KG1 (cell line): ENCODE measurements around the gene RBBP7.

Experiments
- DNase-seq: peaks from one replicate; lab custom pipeline; 2025; lab: John Stamatoyannopoulos, UW

RBBP7 gene

GRCh38 chrX:16870095-16870861, at the start of gene RBBP7:
Gene RBBP7 (minus strand): TSS chrX:16870362. CDS start chrX:16870053, 309 bp downstream.
- peak; percentile 65 for DNase-seq

DNA sequence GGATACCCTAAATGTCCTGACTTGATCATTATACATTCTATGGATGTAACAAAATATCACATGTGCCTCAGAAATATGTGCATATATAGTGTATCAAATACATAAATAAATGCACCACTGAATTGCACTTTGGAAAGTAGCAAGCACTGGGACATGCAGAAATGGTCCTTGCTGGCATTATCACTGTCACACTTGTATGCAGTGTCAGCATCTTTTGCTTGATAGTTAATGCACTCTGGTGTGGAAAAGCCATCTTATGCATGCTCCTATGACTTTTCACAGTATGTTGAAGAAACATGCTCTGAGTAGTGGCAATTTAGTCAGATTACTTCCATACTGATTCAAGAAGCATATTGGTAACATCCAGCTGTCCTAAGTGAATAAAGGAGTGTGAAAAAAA, 48.8 kb upstream of the RBBP7 start:
- DNase-seq: no peak

DNA sequence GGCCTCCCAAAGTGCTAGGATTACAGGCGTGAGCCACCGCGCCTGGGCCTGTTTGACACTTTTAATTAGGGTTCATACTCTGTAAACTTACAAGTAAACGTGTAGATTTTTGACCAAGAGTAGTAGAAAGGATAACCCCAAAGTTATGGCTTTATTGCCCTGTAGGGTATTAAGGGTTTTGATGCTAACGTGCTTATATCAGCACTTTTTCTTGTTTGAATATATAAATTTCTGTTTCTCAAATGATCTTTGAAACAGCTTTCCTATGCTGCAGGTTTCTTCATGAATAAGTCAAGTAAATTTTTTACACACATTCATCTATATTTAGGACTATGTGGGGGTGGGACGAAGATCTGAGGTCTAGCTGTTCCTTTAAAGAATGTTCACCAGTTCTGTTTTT, 47.0 kb upstream of the RBBP7 start:
- no peak for DNase-seq

DNA sequence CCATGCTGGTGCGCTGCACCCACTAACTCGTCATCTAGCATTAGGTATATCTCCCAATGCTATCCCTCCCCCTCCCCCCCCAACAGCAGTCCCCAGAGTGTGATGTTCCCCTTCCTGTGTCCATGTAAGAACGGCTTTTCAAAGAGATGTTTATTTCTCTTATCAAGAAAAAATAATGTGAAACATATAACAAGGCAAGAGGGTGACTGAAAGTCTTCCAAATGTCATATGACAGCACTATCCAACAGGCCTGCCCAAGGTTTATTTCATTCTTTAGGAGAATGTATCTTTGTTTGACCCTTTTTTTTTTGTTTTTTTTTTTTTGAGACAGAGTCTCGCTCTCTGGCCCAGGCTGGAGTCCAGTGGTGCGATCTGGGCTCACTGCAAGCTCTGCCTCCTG, 46.4 kb upstream of the RBBP7 start:
- DNase-seq: no peak

DNA sequence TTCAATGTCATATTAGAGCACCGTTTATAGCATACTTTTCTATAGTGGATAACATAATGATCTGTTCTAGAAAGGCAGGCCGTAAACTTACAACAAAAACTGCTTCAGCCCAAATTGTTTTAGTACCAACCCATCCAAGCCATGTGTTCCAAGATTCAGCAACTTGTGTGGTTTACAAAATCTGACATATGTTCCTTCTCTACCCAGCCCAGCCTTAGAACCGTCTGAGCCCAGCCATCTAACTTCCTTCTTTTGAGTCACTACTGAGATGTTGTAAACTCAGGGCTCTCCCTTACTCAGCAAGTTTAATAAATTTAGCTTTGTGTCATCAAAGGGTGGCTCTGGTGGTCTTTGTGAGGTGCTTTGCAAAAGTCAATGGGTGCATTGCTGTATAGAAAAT, 43.9 kb upstream of the RBBP7 start:
- peak; percentile 1 for DNase-seq

GRCh38 chrX:16910376-16910775, 40.2 kb upstream of the RBBP7 start:
- DNase-seq: no peak

- peak; percentile 3 for DNase-seq
Observed at GRCh38 chrX:16903274-16904022, 33.3 kb upstream of the RBBP7 start.

- DNase-seq: no peak
Observed at GRCh38 chrX:16897445-16897844, 27.3 kb upstream of the RBBP7 start.

GRCh38 chrX:16892504-16893362, 22.6 kb upstream of the RBBP7 start:
- no peak for DNase-seq

- DNase-seq: no peak
Observed at GRCh38 chrX:16885628-16886027, 15.5 kb upstream of the RBBP7 start.

GRCh38 chrX:16883487-16883804, 13.3 kb upstream of the RBBP7 start:
- DNase-seq: no peak

DNA sequence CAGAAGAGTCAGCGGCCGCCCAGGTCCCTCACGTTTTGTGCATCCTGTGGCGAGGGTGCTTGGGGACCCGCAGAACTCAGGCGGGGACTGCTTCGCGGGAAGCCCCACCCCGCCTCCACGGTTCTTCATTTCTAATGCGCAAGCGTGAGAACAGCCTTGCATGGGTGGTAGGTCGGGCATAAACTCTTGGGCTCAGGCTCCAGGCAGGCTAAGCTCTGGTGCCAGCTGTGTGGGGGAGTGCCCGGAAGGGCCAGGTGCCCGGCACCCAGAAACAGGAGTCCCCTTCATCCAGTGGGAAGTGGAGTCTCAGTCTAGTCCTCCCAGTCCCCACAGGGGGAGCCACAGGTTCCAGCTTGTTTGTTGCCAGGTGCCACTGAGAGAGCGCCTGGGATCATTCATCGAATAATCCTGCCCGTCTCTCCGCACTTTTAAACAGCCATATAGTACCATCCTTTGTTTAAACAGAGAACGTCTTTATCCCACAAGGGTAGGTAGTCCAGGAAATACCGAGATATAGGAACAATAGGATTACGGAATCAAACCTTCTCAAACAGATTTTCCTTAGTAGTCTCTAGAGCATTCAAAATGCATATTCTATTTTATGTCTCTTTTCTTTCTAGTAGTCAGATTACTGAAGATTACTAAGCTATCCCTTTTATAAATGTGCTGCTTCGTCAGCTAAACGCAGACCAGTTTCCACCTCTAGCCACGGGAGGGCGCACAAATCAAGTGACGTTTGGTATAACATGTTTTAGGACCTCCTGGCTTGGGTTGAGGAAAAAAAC, 12.7 kb upstream of the RBBP7 start:
- peak; percentile 5 for DNase-seq

GRCh38 chrX:16882169-16882568, 12.0 kb upstream of the RBBP7 start:
- no peak for DNase-seq

- DNase-seq: no peak
Observed at GRCh38 chrX:16876696-16877095, 6.5 kb upstream of the RBBP7 start.

DNA sequence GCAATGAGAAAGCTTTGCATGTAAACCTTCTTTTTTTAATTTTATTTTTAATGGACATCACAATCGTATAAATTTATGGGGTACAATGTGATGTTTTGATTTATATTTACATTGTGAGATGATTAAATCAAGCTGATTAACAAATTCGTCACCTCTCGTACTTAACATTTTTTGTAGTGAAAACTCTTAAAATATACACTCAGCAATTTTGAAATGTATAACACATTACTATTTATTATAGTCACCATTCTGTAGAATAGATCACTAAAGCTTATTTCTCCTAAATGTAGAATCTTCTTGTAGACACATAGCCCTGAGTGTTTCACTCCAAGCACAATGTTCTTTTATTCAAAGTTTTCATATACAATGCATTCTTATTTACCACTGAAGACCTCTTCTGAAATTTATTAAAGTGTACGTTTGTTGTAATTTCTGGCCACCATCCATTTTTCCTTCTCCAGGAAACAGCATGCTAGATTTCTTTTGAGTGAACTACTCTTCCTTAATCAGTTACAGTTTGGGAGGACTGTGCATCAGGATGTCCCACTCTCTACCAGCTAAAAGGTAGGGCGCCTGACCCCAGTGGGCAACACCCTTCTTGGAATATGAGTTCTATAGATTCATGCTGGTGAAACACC, 4.4 kb upstream of the RBBP7 start:
- no peak for DNase-seq

GRCh38 chrX:16873106-16873505, 2.9 kb upstream of the RBBP7 start:
- no peak for DNase-seq

DNA sequence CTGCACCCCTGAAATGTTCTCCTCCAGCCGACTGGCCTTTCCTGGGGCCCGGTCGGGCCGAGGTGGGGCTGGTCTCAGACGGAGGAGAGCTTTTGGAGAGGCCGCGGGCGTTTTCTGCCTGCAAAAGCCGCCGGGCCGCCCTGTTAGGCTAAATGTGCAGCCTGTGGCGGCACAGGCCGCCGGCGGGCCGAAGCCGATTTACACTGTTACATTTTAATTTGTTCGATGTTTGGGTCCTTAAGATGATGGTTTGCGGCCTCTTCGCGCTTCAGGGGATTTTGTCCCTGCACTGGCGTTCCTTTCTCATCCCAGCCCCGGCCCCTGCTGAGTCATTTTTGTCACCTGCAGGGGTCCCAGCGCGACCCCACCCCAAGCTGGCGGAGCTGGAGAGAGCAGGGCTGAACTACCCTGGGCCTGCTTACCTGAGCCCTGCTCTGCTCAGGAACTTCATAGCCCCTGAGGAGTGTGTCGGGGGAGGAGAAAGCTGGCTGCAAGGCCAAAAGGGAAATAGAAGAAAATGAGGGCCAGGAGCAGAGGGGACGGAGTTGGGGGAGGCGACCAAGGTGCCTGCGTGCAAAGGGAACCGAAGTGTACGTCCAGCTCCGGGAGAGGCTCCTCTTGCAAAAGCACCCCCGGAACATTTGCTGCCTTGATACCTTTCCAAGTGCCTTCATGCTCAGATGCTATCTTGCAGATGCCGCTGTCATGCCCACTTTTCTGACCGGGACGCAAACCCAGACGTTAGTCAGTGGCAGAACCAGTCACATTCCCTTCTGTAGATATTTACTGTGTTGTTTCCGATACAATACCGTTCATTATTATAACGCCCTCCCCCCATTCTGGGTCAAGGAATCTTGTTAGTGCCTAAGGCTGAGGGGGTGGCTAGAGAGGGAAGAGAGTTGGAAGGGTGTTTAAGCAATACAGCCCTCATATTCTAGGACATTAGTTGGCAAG, 977 bp upstream of the RBBP7 start:
- DNase-seq: no peak

DNA sequence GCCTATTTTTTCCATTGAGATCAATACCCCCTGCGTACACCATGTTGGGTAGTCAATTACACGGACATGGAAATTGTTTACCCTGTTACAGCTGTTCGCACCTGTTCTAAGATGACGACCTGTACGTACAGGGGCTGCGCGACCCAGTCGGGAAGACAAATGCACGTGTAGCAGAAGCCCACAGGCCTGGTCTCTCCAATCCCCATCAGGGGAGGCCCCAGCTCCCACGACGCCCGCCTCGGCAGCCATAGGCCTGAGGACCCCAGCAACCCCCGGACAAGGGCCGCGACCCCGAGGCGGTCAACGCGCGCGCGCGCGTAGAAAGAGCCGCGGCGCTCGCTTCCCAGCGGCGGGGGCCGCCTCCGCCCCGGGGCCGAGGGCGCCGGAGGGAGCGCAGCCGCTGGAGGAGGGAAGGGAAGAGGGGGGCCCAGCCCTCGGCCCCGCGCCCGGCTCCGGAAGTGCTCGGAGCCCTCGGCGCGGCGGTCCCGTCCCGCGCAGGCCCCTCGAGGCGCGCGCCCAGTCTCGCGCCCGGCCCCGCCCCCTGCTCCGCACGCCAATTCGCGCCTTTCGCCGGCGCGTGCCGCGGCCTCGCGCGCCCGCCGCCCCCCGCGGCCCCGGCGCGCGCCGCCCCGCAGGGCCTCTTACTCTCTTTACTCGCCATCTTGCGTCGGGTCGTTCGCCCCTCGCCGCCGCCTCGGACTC, 618 bp downstream of the RBBP7 start:
- no peak for DNase-seq

- DNase-seq: no peak
Observed at GRCh38 chrX:16868920-16869319, 1.2 kb downstream of the RBBP7 start.

DNA sequence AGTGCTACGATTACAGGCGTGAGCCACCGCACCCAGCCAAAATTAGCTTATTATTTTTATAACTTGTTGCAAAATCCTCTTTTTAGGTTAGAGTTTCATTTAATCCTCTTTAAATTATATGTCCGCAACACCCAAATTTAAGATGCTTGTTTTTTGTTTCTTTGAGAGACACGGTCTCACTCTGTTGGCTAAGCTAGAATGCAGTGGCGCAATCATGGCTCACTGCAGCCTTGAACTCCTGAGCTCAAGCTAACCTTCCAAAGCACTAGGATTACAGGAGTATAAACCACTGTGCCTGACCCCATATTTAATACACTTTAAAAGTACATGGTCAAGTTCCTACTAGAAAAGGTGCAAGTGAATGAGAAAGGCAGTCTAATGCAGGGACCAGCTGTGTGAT, 2.2 kb downstream of the RBBP7 start:
- DNase-seq: no peak
